Glomerular endothelial cell (primary cell): Measurements from ENCODE around the gene SLC35F3. TPM values are rescaled to one million over a fixed set of nuclear protein-coding genes. Genes with fewer than 3 reads are reported as not detected.

ENCODE experiments used
- DNase-seq: peaks from one replicate; pipeline ENCODE4 v3.0.0-alpha.2; 2011; ENCODE audit warnings: low read depth, low spot score; ENCODE audit errors: extremely low read depth
- total RNA-seq: library from RNA; depleted of rRNA; stranded (reverse); fragments of >200 nt; gene quantifications from 2 replicates; pipeline ENCODE4 v1.2.3, GENCODE V29; 2015

Gene SLC35F3
- total RNA-seq, 1 donor from 2014 or later = not detected

GRCh38 chr1:233909195-233909594, 4.7 kb downstream of the SLC35F3 start:
- DNase-seq = no peak

- no peak for DNase-seq
These were observed 8.0 kb downstream of the SLC35F3 start for GRCh38 chr1:233912447-233912846.

- no peak for DNase-seq
These were observed 8.4 kb downstream of the SLC35F3 start for GRCh38 chr1:233912909-233913308.

GRCh38 chr1:233916706-233917105, 12.2 kb downstream of the SLC35F3 start:
- no peak for DNase-seq

GRCh38 chr1:233919786-233920185, 15.3 kb downstream of the SLC35F3 start:
- DNase-seq = no peak

GRCh38 chr1:233928123-233928522, 23.6 kb downstream of the SLC35F3 start:
- no peak for DNase-seq

GRCh38 chr1:233933339-233933738, 28.9 kb downstream of the SLC35F3 start:
- no peak for DNase-seq

GRCh38 chr1:233935297-233935868, 30.9 kb downstream of the SLC35F3 start:
- DNase-seq = no peak

GRCh38 chr1:233936422-233936821, 31.9 kb downstream of the SLC35F3 start:
- no peak for DNase-seq

- DNase-seq = no peak
These were observed 32.4 kb downstream of the SLC35F3 start for GRCh38 chr1:233936842-233937241.

GRCh38 chr1:233938476-233938875, 34.0 kb downstream of the SLC35F3 start:
- no peak for DNase-seq

GRCh38 chr1:233939451-233939850, 35.0 kb downstream of the SLC35F3 start:
- no peak for DNase-seq

- DNase-seq = no peak
These were observed 36.4 kb downstream of the SLC35F3 start for GRCh38 chr1:233940908-233941307.

- DNase-seq = no peak
These were observed 40.1 kb downstream of the SLC35F3 start for GRCh38 chr1:233944601-233945000.

GRCh38 chr1:233945573-233945972, 41.1 kb downstream of the SLC35F3 start:
- no peak for DNase-seq

- no peak for DNase-seq
These were observed 41.5 kb downstream of the SLC35F3 start for GRCh38 chr1:233945979-233946378.

GRCh38 chr1:233946724-233947123, 42.2 kb downstream of the SLC35F3 start:
- no peak for DNase-seq

GRCh38 chr1:233951804-233952203, 47.3 kb downstream of the SLC35F3 start:
- DNase-seq = no peak

- no peak for DNase-seq
These were observed 53.2 kb downstream of the SLC35F3 start for GRCh38 chr1:233957691-233958090.

- DNase-seq = no peak
These were observed 54.6 kb downstream of the SLC35F3 start for GRCh38 chr1:233959102-233959501.

GRCh38 chr1:233959971-233960370, 55.5 kb downstream of the SLC35F3 start:
- no peak for DNase-seq

GRCh38 chr1:233960386-233960785, 55.9 kb downstream of the SLC35F3 start:
- no peak for DNase-seq

GRCh38 chr1:233962878-233963277, 58.4 kb downstream of the SLC35F3 start:
- no peak for DNase-seq
